ENCODE results near the gene BLVRA. TPM values are rescaled to one million over a fixed set of nuclear protein-coding genes. Genes with fewer than 3 reads are reported as not detected.
A peak's percentile ranks its signal among the peaks of the same experiment; 100 is the strongest.

The BLVRA gene
- total and polyA plus RNA-seq, 10 of the 15 experiments (the other 5 are each of a cell fraction or from before 2014, with no cell fraction given), result 63.3 to 198 (median 102) TPM

GRCh38 chr7:43729214-43729923, 29.1 kb upstream of the BLVRA start, which contains the start of gene COA1 (continued):
- TF ChIP-seq STAT3 (IDR thresholded peaks at IDR 0.05; ENCODE audit: low read depth, low read length) (no peak), IKZF1 (conservative IDR thresholded peaks at IDR 0.05) (peak; percentile 88), NBN (IDR thresholded peaks at IDR 0.05) (peak; percentile 94), IRF5 (IDR thresholded peaks at IDR 0.05; ENCODE audit: borderline replicate concordance) (no peak), BCL11A (IDR thresholded peaks at IDR 0.05; ENCODE audit: low read depth, low read length) (peak; percentile 26; the same call in 1 of the 2 replicates)
- TF ChIP-seq, protein P1, sequence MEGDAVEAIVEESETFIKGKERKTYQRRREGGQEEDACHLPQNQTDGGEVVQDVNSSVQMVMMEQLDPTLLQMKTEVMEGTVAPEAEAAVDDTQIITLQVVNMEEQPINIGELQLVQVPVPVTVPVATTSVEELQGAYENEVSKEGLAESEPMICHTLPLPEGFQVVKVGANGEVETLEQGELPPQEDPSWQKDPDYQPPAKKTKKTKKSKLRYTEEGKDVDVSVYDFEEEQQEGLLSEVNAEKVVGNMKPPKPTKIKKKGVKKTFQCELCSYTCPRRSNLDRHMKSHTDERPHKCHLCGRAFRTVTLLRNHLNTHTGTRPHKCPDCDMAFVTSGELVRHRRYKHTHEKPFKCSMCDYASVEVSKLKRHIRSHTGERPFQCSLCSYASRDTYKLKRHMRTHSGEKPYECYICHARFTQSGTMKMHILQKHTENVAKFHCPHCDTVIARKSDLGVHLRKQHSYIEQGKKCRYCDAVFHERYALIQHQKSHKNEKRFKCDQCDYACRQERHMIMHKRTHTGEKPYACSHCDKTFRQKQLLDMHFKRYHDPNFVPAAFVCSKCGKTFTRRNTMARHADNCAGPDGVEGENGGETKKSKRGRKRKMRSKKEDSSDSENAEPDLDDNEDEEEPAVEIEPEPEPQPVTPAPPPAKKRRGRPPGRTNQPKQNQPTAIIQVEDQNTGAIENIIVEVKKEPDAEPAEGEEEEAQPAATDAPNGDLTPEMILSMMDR (IDR thresholded peaks at IDR 0.05 in 2 of 3, conservative IDR thresholded peaks at IDR 0.05 in 1 of 3; ENCODE audit: control insufficient read depth in 2 of 3, extremely low read depth in 1 of 3, insufficient read depth in 1 of 3, low read depth in 3 of 3, low read length in 3 of 3), result peak in 2 of 3 experiments; percentile 8 to 24; a peak in 1 of 6 replicates

GRCh38 chr7:43729924-43730248, 28.6 kb upstream of the BLVRA start:
- intact Hi-C loops (cut with micrococcal nuclease; ENCODE audit: unreplicated experiment), result loop anchor here (1.0 to 10.0 kb wide), 5 partner anchors 32 to 795 kb away; partner anchors contain the start of genes MRPL32 and PSMA2
- peaks cover 15% of the 10 kb centered on the region for H3K4me1 ChIP-seq (ENCODE audit: control insufficient read depth, insufficient read depth, low read length)
- H3K9me3 ChIP-seq (replicated peaks; ENCODE audit: control insufficient read depth, insufficient read depth, low read length), result peaks cover 2% of the 10 kb centered on the region; the same call in 2 of the 3 replicates
- peak overlapping the region; percentile 79 for H3K4me3 ChIP-seq
- peak overlapping the region; percentile 80 for H3K9ac ChIP-seq (ENCODE audit: control insufficient read depth, insufficient read depth, low read length)
- ChIA-PET POLR2A (interaction anchor here (0.5 to 2.9 kb wide), 10 partner anchors 9 to 147 kb away, joined by 3 to 19 read pairs (median 6); partner anchors contain the start of genes BLVRA and STK17A), CTCF (interaction anchor here (0.6 to 2.8 kb wide), 11 partner anchors 9 to 256 kb away, joined by 3 to 25 read pairs (median 5); partner anchors contain the start of genes BLVRA and STK17A), RAD21 (ENCODE audit: unreplicated experiment) (interaction anchor here (0.7 to 5.2 kb wide), 19 partner anchors 8 to 318 kb away, joined by 3 to 49 read pairs (median 8); partner anchors contain the start of genes BLVRA and STK17A), SMC1A (ENCODE audit: uncharacterized antibody, unreplicated experiment) (interaction anchor here (0.8 to 10.6 kb wide), 20 partner anchors 9 to 485 kb away, joined by 3 to 93 read pairs (median 9); partner anchors contain the start of gene STK17A)
- in situ Hi-C loops (cut with MboI), result loop anchor here (10.0 kb wide), 1 partner anchor 795 kb away; the partner anchor contains the start of genes MRPL32 and PSMA2
- H2AFZ ChIP-seq (ENCODE audit: control insufficient read depth, low read depth, low read length), result peak overlapping the region; percentile 76
- no peaks in the 10 kb centered on the region for H4K20me1 ChIP-seq (ENCODE audit: control insufficient read depth, insufficient read depth)
- no peak for FAIRE-seq
- no peak for DNase-seq (ENCODE audit: low read depth, low spot score)
- peak overlapping the region; percentile 76 for H3K4me2 ChIP-seq (ENCODE audit: control insufficient read depth, insufficient read depth)
- TF ChIP-seq KLF5 (IDR thresholded peaks at IDR 0.05; ENCODE audit: partially characterized antibody) (no peak), GATAD2B (conservative IDR thresholded peaks at IDR 0.05; ENCODE audit: low read depth) (no peak), SIN3A (IDR thresholded peaks at IDR 0.05; ENCODE audit: low read depth, low read length) (no peak), MEF2A (IDR thresholded peaks at IDR 0.05; ENCODE audit: insufficient read depth, low read depth, low read length) (0 out of 2 replicates have a peak, but pooled peaks have one; percentile 10)
- TF ChIP-seq, protein P2, sequence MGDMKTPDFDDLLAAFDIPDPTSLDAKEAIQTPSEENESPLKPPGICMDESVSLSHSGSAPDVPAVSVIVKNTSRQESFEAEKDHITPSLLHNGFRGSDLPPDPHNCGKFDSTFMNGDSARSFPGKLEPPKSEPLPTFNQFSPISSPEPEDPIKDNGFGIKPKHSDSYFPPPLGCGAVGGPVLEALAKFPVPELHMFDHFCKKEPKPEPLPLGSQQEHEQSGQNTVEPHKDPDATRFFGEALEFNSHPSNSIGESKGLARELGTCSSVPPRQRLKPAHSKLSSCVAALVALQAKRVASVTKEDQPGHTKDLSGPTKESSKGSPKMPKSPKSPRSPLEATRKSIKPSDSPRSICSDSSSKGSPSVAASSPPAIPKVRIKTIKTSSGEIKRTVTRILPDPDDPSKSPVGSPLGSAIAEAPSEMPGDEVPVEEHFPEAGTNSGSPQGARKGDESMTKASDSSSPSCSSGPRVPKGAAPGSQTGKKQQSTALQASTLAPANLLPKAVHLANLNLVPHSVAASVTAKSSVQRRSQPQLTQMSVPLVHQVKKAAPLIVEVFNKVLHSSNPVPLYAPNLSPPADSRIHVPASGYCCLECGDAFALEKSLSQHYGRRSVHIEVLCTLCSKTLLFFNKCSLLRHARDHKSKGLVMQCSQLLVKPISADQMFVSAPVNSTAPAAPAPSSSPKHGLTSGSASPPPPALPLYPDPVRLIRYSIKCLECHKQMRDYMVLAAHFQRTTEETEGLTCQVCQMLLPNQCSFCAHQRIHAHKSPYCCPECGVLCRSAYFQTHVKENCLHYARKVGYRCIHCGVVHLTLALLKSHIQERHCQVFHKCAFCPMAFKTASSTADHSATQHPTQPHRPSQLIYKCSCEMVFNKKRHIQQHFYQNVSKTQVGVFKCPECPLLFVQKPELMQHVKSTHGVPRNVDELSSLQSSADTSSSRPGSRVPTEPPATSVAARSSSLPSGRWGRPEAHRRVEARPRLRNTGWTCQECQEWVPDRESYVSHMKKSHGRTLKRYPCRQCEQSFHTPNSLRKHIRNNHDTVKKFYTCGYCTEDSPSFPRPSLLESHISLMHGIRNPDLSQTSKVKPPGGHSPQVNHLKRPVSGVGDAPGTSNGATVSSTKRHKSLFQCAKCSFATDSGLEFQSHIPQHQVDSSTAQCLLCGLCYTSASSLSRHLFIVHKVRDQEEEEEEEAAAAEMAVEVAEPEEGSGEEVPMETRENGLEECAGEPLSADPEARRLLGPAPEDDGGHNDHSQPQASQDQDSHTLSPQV (IDR thresholded peaks at IDR 0.05), result no peak
- peaks cover 51% of the 10 kb centered on the region for H3K79me2 ChIP-seq (ENCODE audit: control insufficient read depth, insufficient read depth, low read length)
- BruUV-seq (replicated peaks), result TSS peak; percentile 98
- WGBS (ENCODE audit: insufficient coverage, insufficient replicate concordance, low lambda C conversion rate, missing lambda C conversion rate), result 24% methylated on average over 4 of the region's 4 CpGs
- H3K27me3 ChIP-seq (replicated peaks in 1 of 2; ENCODE audit: control insufficient read depth in 2 of 2, insufficient read depth in 2 of 2, low read length in 1 of 2), result no peaks in the 10 kb centered on the region
- H3K27ac ChIP-seq (ENCODE audit: control insufficient read depth, insufficient read depth), result peak overlapping the region; percentile 74
- H3K36me3 ChIP-seq (ENCODE audit: control insufficient read depth in 2 of 2, insufficient read depth in 2 of 2, low read length in 1 of 2), result no peaks in the 10 kb centered on the region
- peak; percentile 40 for ATAC-seq

Data from GM12878 (cell line).